H9 (cell line): ENCODE results near the gene MAPKAP1. TPM values are rescaled to one million over a fixed set of nuclear protein-coding genes. Genes with fewer than 3 reads are reported as not detected.

Experiments used
- DNase-seq: peaks from one replicate; pipeline ENCODE4 v3.0.0-alpha.2; 2017
- H2AFZ ChIP-seq: one replicate; pipeline ENCODE4 v1.6.1; 2013; ENCODE audit warnings: mild to moderate bottlenecking, low read length, control low read depth, moderate library complexity
- H2AK5ac ChIP-seq: 2 replicates; pipeline ENCODE4 v1.6.1; 2013; ENCODE audit warnings: low read length, control low read depth, mixed read lengths; ENCODE audit not compliant: insufficient read length
- H2BK120ac ChIP-seq: one replicate; pipeline ENCODE4 v1.6.1; 2013; ENCODE audit warnings: low read depth, mild to moderate bottlenecking, low read length, control low read depth, inconsistent platforms; ENCODE audit not compliant: poor library complexity, severe bottlenecking
- H2BK12ac ChIP-seq: 2 replicates; pipeline ENCODE4 v1.6.1; 2013; ENCODE audit warnings: low read length, control low read depth, mixed read lengths, low read depth; ENCODE audit not compliant: insufficient read length
- H2BK15ac ChIP-seq: 2 replicates; pipeline ENCODE4 v1.6.1; 2013; ENCODE audit warnings: low read depth, low read length, control low read depth
- H2BK20ac ChIP-seq: one replicate; pipeline ENCODE4 v1.6.1; 2013; ENCODE audit warnings: low read depth, mild to moderate bottlenecking, low read length, control low read depth, inconsistent platforms; ENCODE audit not compliant: poor library complexity, severe bottlenecking
- H2BK5ac ChIP-seq: 2 replicates; pipeline ENCODE4 v1.6.1; 2013; ENCODE audit warnings: low read length, control low read depth, mixed read lengths; ENCODE audit not compliant: insufficient read length
- H3K14ac ChIP-seq: 2 replicates; pipeline ENCODE4 v1.6.1; 2013; ENCODE audit warnings: low read length, control low read depth; ENCODE audit not compliant: insufficient read depth
- H3K18ac ChIP-seq: 2 replicates; pipeline ENCODE4 v1.6.1; 2013; ENCODE audit warnings: low read depth, mild to moderate bottlenecking, mixed read lengths, low read length, control low read depth; ENCODE audit not compliant: insufficient read length
- H3K23ac ChIP-seq: 2 replicates; pipeline ENCODE4 v1.6.1; 2013; ENCODE audit warnings: low read length, control low read depth, mixed read lengths, low read depth; ENCODE audit not compliant: insufficient read length
- H3K23me2 ChIP-seq: 2 replicates; pipeline ENCODE4 v1.6.1; 2013; ENCODE audit warnings: low read depth, mild to moderate bottlenecking, mixed read lengths, low read length, control low read depth; ENCODE audit not compliant: insufficient read length, poor library complexity, severe bottlenecking
- H3K27ac ChIP-seq: 2 replicates; pipeline ENCODE4 v1.5.1; 2013; ENCODE audit warnings: low read length, control low read depth, mixed read lengths, low read depth; ENCODE audit not compliant: insufficient read length
- H3K27me3 ChIP-seq: 2 replicates; pipeline ENCODE4 v1.6.1; 2013; ENCODE audit warnings: low read length, control low read depth, inconsistent platforms; ENCODE audit not compliant: insufficient read depth
- H3K4ac ChIP-seq: 2 replicates; pipeline ENCODE4 v1.6.1; 2013; ENCODE audit warnings: low read depth, mild to moderate bottlenecking, control low read depth, inconsistent platforms, low read length, moderate library complexity
- H3K4me1 ChIP-seq: 2 replicates; pipeline ENCODE4 v1.6.1; 2013; ENCODE audit warnings: low read length, control low read depth, inconsistent platforms; ENCODE audit not compliant: insufficient read depth
- H3K4me2 ChIP-seq: 2 replicates; pipeline ENCODE4 v1.6.1; 2013; ENCODE audit warnings: low read length, control low read depth, mixed read lengths; ENCODE audit not compliant: insufficient read length, insufficient read depth
- H3K56ac ChIP-seq: 2 replicates; pipeline ENCODE4 v1.6.1; 2013; ENCODE audit warnings: low read depth, mild to moderate bottlenecking, mixed read lengths, low read length, control low read depth; ENCODE audit not compliant: insufficient read length
- H3K79me1 ChIP-seq: 2 replicates; pipeline ENCODE4 v1.6.1; 2013; ENCODE audit warnings: low read depth, mild to moderate bottlenecking, moderate library complexity, low read length, control low read depth, inconsistent platforms; ENCODE audit not compliant: insufficient read depth, poor library complexity, severe bottlenecking
- H3K79me2 ChIP-seq: 2 replicates; pipeline ENCODE4 v1.6.1; 2013; ENCODE audit warnings: low read length, control low read depth, inconsistent platforms; ENCODE audit not compliant: insufficient read depth
- H3K9ac ChIP-seq: 2 replicates; pipeline ENCODE4 v1.6.1; 2013; ENCODE audit warnings: low read length, control low read depth, mixed read lengths; ENCODE audit not compliant: insufficient read length; ENCODE audit errors: extremely low read depth
- H3K9me3 ChIP-seq: one replicate; pipeline ENCODE4 v1.6.1; 2013; ENCODE audit warnings: low read depth, low read length, inconsistent platforms; ENCODE audit not compliant: control insufficient read depth
- H3T11ph ChIP-seq: one replicate; pipeline ENCODE4 v1.6.1; 2013; ENCODE audit warnings: mild to moderate bottlenecking, low read length, control low read depth, inconsistent platforms
- H4K20me1 ChIP-seq: one replicate; pipeline ENCODE4 v1.6.1; 2013; ENCODE audit not compliant: control insufficient read depth, insufficient read length, insufficient read depth
- H4K5ac ChIP-seq: 2 replicates; pipeline ENCODE4 v1.6.1; 2013; ENCODE audit warnings: low read depth, mild to moderate bottlenecking, mixed read lengths, low read length, control low read depth; ENCODE audit not compliant: insufficient read length
- H4K8ac ChIP-seq: replicated peaks from 2 replicates; pipeline ENCODE4 v1.6.1; 2013; ENCODE audit warnings: low read length, control low read depth, mixed read lengths, low read depth; ENCODE audit not compliant: insufficient read length
- H4K91ac ChIP-seq: 2 replicates; pipeline ENCODE4 v1.6.1; 2013; ENCODE audit warnings: low read depth, mild to moderate bottlenecking, moderate library complexity, mixed read lengths, low read length, control low read depth; ENCODE audit not compliant: insufficient read length
- H3K27ac Mint-ChIP-seq, 3 experiments: 2 replicates in 2 of 3; 3 replicates in 1 of 3; pipeline ENCODE4 v1.8.0; 2020 to 2021; ENCODE audit warnings: mixed read lengths in 3 of 3, mild to moderate bottlenecking in 1 of 3, moderate library complexity in 1 of 3
- H3K27me3 Mint-ChIP-seq: 2 replicates; pipeline ENCODE4 v1.8.0; 2021; ENCODE audit warnings: low read depth, mild to moderate bottlenecking, moderate library complexity, mixed read lengths
- H3K36me3 Mint-ChIP-seq, 3 experiments: 2 replicates in 2 of 3; 3 replicates in 1 of 3; pipeline ENCODE4 v1.8.0; 2020 to 2021; ENCODE audit warnings: low read depth in 3 of 3, mixed read lengths in 3 of 3; ENCODE audit not compliant: insufficient read depth in 1 of 3
- H3K4me1 Mint-ChIP-seq, 2 experiments: 2 replicates each; pipeline ENCODE4 v1.8.0; 2020; ENCODE audit warnings: mixed read lengths in 2 of 2
- H3K4me3 Mint-ChIP-seq, 2 experiments: 2 replicates in 1 of 2; 3 replicates in 1 of 2; pipeline ENCODE4 v1.8.0; 2020 to 2021; ENCODE audit warnings: mild to moderate bottlenecking in 2 of 2, mixed read lengths in 2 of 2, moderate library complexity in 1 of 2
- H3K9me3 Mint-ChIP-seq, 2 experiments: 2 replicates in 1 of 2; 3 replicates in 1 of 2; pipeline ENCODE4 v1.8.0; 2020; ENCODE audit warnings: mild to moderate bottlenecking in 2 of 2, mixed read lengths in 2 of 2, moderate library complexity in 1 of 2
- CTCF ChIP-seq: fragments of 200-600 bp; sonication (generic); conservative IDR thresholded peaks from 3 replicates; pipeline ENCODE4 v1.8.0; 2021; ENCODE audit warnings: antibody characterized with exemption, mild to moderate bottlenecking
- WGBS: extraction: QIAGEN DNeasy Blood & Tissue Kit; methylation state at CpG from one replicate; pipeline ENCODE4 v1.1.7; 2013; ENCODE audit warnings: missing lambda C conversion rate, low lambda C conversion rate, mixed read lengths; ENCODE audit not compliant: insufficient read length; ENCODE audit errors: extremely low coverage; 5-methylcytosine and 5-hydroxymethylcytosine counted together
- total RNA-seq: library from RNA; stranded (reverse); gene quantifications from 2 replicates; pipeline ENCODE4 v1.2.1, GENCODE V29; 2021

MAPKAP1 gene
- total RNA-seq, 1 experiment from 2014 or later, result 97.0 TPM

- WGBS, result no CpG with 5 or more reads among the region's 7 CpGs
Measured at GRCh38 chr9:125496313-125496834, 210.6 kb downstream of the MAPKAP1 start.

More at GRCh38 chr9:125496313-125496834, 210.6 kb downstream of the MAPKAP1 start:
- H4K8ac ChIP-seq, result no peak overlapping the region
- H3K27ac Mint-ChIP-seq, result peak overlapping the region; percentile 11 to 85 (median 49); a peak in 4 of 7 replicates
- no peak overlapping the region for H2BK20ac ChIP-seq
- no peak overlapping the region for H2BK15ac ChIP-seq
- H2BK12ac ChIP-seq, result no peak overlapping the region
- H3K4me3 Mint-ChIP-seq, result no peak overlapping the region
- no peaks in the 10 kb centered on the region for H3K27me3 Mint-ChIP-seq
- peaks cover 31 to 34% of the 10 kb centered on the region in 2 experiments for H3K4me1 Mint-ChIP-seq
- no peak overlapping the region for H4K5ac ChIP-seq
- H2BK120ac ChIP-seq, result no peak overlapping the region
- no peak overlapping the region for H2BK5ac ChIP-seq
- no peak overlapping the region for H4K91ac ChIP-seq
- no peak overlapping the region for H3T11ph ChIP-seq
- no peak overlapping the region for H2AK5ac ChIP-seq
- H3K4me1 ChIP-seq, result peaks cover 17% of the 10 kb centered on the region
- H3K18ac ChIP-seq, result no peak overlapping the region
- H3K27me3 ChIP-seq, result no peaks in the 10 kb centered on the region
- H4K20me1 ChIP-seq, result no peaks in the 10 kb centered on the region
- H3K4ac ChIP-seq, result no peak overlapping the region
- peak overlapping the region; percentile 12 for H3K4me2 ChIP-seq
- no peak for DNase-seq
- no peak overlapping the region for H3K9ac ChIP-seq
- no peak overlapping the region for H3K14ac ChIP-seq
- no peak overlapping the region for H2AFZ ChIP-seq
- H3K27ac ChIP-seq, result no peak overlapping the region
- no peaks in the 10 kb centered on the region for H3K9me3 Mint-ChIP-seq
- TF ChIP-seq CTCF, result no peak
- no peaks in the 10 kb centered on the region for H3K79me2 ChIP-seq
- no peaks in the 10 kb centered on the region for H3K9me3 ChIP-seq
- no peak overlapping the region for H3K56ac ChIP-seq
- H3K23me2 ChIP-seq, result no peaks in the 10 kb centered on the region
- H3K79me1 ChIP-seq, result no peaks in the 10 kb centered on the region
- no peaks in the 10 kb centered on the region for H3K36me3 Mint-ChIP-seq
- no peak overlapping the region for H3K23ac ChIP-seq
